GM12891 (cell line): ENCODE data around the gene DISP2.

ENCODE experiments used
- PAX5 ChIP-seq: IDR thresholded peaks from 2 replicates; pipeline ENCODE4 v1.6.1; 2011; ENCODE audit warnings: low read length, moderate library complexity, mild to moderate bottlenecking; ENCODE audit not compliant: insufficient read depth, severe bottlenecking
- POLR2A ChIP-seq: IDR thresholded peaks from 2 replicates; pipeline ENCODE4 v1.6.1; 2011; ENCODE audit warnings: low read depth, low read length, control low read depth
- POLR2AphosphoS5 ChIP-seq: IDR thresholded peaks from 2 replicates; pipeline ENCODE4 v1.6.1; 2011; ENCODE audit warnings: low read depth, low read length, control low read depth
- SPI1 ChIP-seq: IDR thresholded peaks from 2 replicates; pipeline ENCODE4 v1.6.1; 2011; ENCODE audit warnings: low read depth, low read length, control low read depth
- TAF1 ChIP-seq: IDR thresholded peaks from 2 replicates; pipeline ENCODE4 v1.6.1; 2011; ENCODE audit warnings: low read depth, low read length, control low read depth

DNA sequence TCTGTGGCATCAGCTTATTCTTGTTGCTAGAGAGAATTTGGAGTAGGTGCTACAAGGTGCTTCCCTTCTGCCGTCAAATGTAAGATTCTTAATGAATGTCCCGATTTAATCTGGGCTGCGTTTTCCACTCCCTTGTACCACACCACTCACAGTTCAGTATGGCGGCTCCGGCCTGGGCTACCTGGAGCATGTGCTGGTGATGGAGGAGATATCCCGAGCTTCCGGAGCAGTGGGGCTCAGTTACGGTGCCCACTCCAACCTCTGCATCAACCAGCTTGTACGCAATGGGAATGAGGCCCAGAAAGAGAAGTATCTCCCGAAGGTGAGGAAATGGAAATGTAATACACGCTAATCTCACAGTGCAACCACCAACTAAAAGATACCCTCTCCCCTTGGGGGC, 52.5 kb downstream of the DISP2 start:
- TF ChIP-seq POLR2A (no peak), POLR2AphosphoS5 (no peak), TAF1 (no peak), PAX5 (no peak), SPI1 (no peak)
